ENCODE measurements around the gene ARSG.

DNA sequence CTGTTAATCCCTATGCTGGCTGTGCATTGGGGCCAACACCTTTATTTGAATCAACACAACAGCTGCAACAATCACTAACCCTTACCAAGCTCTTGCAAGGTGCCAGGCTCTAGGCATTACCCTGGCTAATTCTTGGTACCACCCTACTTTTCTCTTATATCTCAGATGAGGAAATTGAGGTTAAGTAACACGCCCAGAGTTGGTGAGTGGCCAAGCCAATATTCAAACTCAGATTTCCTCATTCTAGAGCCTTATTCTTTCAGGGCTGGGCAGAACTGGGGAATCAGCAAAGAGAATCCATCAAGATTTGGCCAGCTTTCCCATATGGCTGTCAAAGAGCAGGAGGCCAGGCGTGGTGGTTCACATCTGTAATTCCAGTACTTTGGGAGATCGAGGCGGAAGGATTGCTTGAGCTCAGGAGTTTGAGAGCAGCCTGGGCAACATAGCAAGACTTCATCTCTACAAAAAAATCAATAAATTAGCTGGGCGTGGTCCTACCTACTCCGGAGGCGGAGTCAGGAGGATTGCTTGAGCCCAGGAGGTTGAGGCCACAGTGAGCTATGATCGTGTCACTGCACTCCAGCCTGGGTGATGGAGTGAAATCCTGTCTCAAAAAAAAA is 23.7 kb downstream of the ARSG start:
- no peak for TF ChIP-seq ATRX (CRISPR knock-in tag; IDR thresholded peaks at IDR 0.05; ENCODE audit: borderline replicate concordance)
- no peak for TF ChIP-seq ZSCAN21 (CRISPR knock-in tag; IDR thresholded peaks at IDR 0.05; ENCODE audit: borderline replicate concordance)
- TF ChIP-seq ZBTB7A (CRISPR knock-in tag; IDR thresholded peaks at IDR 0.05): no peak
- TF ChIP-seq, protein P1, sequence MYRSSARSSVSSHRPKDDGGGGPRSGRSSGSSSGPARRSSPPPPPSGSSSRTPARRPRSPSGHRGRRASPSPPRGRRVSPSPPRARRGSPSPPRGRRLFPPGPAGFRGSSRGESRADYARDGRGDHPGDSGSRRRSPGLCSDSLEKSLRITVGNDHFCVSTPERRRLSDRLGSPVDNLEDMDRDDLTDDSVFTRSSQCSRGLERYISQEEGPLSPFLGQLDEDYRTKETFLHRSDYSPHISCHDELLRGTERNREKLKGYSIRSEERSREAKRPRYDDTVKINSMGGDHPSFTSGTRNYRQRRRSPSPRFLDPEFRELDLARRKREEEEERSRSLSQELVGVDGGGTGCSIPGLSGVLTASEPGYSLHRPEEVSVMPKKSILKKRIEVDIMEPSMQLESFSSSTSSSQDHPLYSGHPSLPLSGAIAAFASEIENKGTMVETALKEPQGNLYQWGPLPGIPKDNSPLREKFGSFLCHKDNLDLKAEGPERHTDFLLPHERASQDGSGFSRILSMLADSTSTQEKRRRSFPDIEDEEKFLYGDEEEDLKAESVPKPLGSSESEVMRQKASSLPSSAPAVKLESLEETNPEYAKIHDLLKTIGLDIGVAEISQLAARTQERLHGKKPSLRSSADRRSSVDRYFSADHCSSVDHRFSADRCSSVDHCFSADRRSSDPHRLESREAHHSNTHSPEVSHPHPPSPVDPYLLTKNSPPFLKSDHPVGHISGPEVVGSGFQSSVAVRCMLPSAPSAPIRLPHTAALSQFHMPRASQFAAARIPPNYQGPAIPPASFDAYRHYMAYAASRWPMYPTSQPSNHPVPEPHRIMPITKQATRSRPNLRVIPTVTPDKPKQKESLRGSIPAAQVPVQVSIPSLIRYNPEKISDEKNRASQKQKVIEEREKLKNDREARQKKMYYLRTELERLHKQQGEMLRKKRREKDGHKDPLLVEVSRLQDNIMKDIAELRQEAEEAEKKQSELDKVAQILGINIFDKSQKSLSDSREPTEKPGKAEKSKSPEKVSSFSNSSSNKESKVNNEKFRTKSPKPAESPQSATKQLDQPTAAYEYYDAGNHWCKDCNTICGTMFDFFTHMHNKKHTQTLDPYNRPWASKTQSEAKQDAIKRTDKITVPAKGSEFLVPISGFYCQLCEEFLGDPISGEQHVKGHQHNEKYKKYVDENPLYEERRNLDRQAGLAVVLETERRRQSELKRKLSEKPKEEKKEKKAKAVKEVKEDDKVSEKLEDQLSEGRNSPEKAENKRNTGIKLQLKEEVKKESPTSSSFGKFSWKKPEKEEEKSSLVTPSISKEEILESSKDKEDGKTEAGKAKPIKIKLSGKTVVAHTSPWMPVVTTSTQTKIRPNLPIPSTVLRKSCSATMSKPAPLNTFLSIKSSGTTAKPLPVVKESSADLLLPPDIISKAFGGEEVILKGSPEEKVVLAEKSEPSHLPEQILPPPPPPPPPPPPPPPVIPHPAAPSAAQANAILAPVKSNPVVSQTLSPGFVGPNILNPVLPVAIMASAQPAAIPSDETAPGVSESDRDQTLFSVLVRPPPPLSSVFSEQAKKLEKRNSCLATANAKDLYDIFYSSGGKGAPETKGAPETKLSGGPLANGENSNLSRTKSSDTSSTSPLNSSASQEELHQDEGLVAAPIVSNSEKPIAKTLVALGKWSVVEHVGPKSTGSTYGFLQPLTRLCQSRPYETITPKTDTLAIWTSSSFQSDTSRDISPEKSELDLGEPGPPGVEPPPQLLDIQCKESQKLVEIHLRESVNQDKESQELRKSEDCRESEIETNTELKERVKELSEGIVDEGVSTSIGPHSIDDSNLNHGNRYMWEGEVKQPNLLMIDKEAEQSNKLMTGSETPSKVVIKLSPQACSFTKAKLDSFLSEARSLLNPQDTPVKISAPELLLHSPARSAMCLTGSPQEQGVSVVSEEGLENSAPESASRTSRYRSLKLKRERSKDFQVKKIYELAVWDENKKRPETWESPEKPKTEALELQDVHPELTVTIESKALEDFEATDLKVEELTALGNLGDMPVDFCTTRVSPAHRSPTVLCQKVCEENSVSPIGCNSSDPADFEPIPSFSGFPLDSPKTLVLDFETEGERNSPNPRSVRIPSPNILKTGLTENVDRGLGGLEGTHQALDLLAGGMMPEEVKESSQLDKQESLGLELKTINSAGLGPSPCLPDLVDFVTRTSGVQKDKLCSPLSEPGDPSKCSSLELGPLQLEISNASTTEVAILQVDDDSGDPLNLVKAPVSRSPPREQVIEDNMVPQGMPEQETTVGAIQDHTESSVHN (CRISPR knock-in tag; IDR thresholded peaks at IDR 0.05): no peak
- no peak for TF ChIP-seq CEBPG (CRISPR knock-in tag; IDR thresholded peaks at IDR 0.05)
- no peak for TF ChIP-seq PHF8 (CRISPR knock-in tag; IDR thresholded peaks at IDR 0.05)
